ENCODE measurements around the gene NAPEPLD. TPM values are rescaled to one million over a fixed set of nuclear protein-coding genes. Genes with fewer than 3 reads are reported as not detected.

Gene NAPEPLD
- total and polyA plus RNA-seq, 2 donors (not counting 3 experiments of a cell fraction or from before 2014, with no cell fraction given), result 2.6 to 6.7 TPM

- no peaks in the 10 kb centered on the region for H3K27me3 ChIP-seq (ENCODE audit: control insufficient read depth in 2 of 2, insufficient read depth in 2 of 2, low read length in 2 of 2)
- no peaks in the 10 kb centered on the region for H3K36me3 ChIP-seq (ENCODE audit: control insufficient read depth in 2 of 2, extremely low read depth in 1 of 2, insufficient read depth in 2 of 2, low read length in 2 of 2)
- no peaks in the 10 kb centered on the region for H4K20me1 ChIP-seq (replicated peaks; ENCODE audit: control insufficient read depth, extremely low read depth, insufficient read depth, low read length)
- FAIRE-seq (no peak), DNase-seq (ENCODE audit: low read depth, low spot score) (no peak)
- ChIA-PET POLR2A (interaction anchor here (0.6 kb wide), 1 partner anchor 363 kb away, joined by 3 read pairs; no protein-coding TSS in a partner anchor), CTCF (no interaction called here)
- peaks cover 3% of the 10 kb centered on the region for H3K79me2 ChIP-seq (ENCODE audit: control insufficient read depth, insufficient read depth, low read length)
- no peaks in the 10 kb centered on the region for H3K4me1 ChIP-seq (ENCODE audit: control insufficient read depth, extremely low read depth, insufficient read depth, low read length)
- dilution Hi-C loops (cut with MboI; ENCODE audit: extremely low pct_ligation_motif_present, low sequenced_read_pairs) (no loop called here), intact Hi-C loops (cut with micrococcal nuclease) (no loop called here)
- no TSS peak for BruUV-seq (replicated peaks)
- H3K4me2 ChIP-seq (ENCODE audit: insufficient read depth, low read length), result no peak overlapping the region
- TF ChIP-seq MAX (IDR thresholded peaks at IDR 0.05; ENCODE audit: insufficient read depth, insufficient read length) (no peak), FOS (IDR thresholded peaks at IDR 0.05; ENCODE audit: borderline replicate concordance, insufficient read depth, low read length) (no peak), POLR2AphosphoS5 (IDR thresholded peaks at IDR 0.05; ENCODE audit: insufficient read depth, low read depth, low read length) (no peak), MYC (IDR thresholded peaks at IDR 0.05; ENCODE audit: low read depth, low read length) (no peak), POLR2A (IDR thresholded peaks at IDR 0.05; ENCODE audit: low read depth, low read length) (no peak), EZH2 (IDR thresholded peaks at IDR 0.05; ENCODE audit: borderline replicate concordance, low read depth, low read length, severe bottlenecking) (no peak), JUN (IDR thresholded peaks at IDR 0.05; ENCODE audit: borderline replicate concordance, insufficient read depth, insufficient read length, low read depth) (no peak), CTCF (IDR thresholded peaks at IDR 0.05; ENCODE audit: extremely low read depth in 1 of 2, insufficient read depth in 1 of 2, low read depth in 1 of 2, low read length in 2 of 2) (no peak), GATA2 (IDR thresholded peaks at IDR 0.05; ENCODE audit: insufficient read depth, insufficient read length, low read depth, low read length) (no peak)
- H2AFZ ChIP-seq (ENCODE audit: low read depth, low read length), result no peak overlapping the region
- H3K9me3 ChIP-seq (replicated peaks; ENCODE audit: control insufficient read depth, insufficient read depth, low read length), result no peaks in the 10 kb centered on the region
- H3K9ac ChIP-seq (replicated peaks; ENCODE audit: extremely low read depth, insufficient read depth, low read length), result no peak overlapping the region
- H3K9me1 ChIP-seq (replicated peaks; ENCODE audit: control insufficient read depth, extremely low read depth, insufficient read depth, low read length), result no peaks in the 10 kb centered on the region
- no peak overlapping the region for H3K4me3 ChIP-seq (replicated peaks in 1 of 3; ENCODE audit: insufficient read depth in 1 of 3, low read depth in 1 of 3, low read length in 3 of 3)
- no peak overlapping the region for H3K27ac ChIP-seq (ENCODE audit: insufficient read depth, low read depth, low read length)
Measured at GRCh38 chr7:103134836-103135554, 13.9 kb downstream of the NAPEPLD start.

Measured in endothelial cell of umbilical vein (primary cell).